ENCODE results near the gene LHX2. TPM values are rescaled to one million over a fixed set of nuclear protein-coding genes. Genes with fewer than 3 reads are reported as not detected.

LHX2 gene
- total and polyA plus RNA-seq, 2 of the 13 experiments (the other 11 are each of a cell fraction or from before 2014, with no cell fraction given): not detected

GRCh38 chr9:124001866-124002525 lies 9.6 kb upstream of the LHX2 start:
- ChIA-PET CTCF (ENCODE audit: low intra/inter-chr PET ratio, low total read pairs) (no interaction called here), POLR2A (no interaction called here)
- Histone ChIP-seq H3K36me3 (replicated peaks in 1 of 2; ENCODE audit: control insufficient read depth in 1 of 2, insufficient read depth in 2 of 2, low read length in 2 of 2) (no peaks in the 10 kb centered on the region), H3K79me2 (ENCODE audit: insufficient read depth, low read length) (no peaks in the 10 kb centered on the region), H3K27ac (ENCODE audit: extremely low read length, insufficient read depth, low read length) (no peak overlapping the region), H4K20me1 (ENCODE audit: insufficient read depth, low read length) (no peaks in the 10 kb centered on the region; the same call in 1 of the 2 replicates), H2AFZ (ENCODE audit: low read length) (no peak overlapping the region), H3K9me3 (ENCODE audit: low read length) (no peaks in the 10 kb centered on the region), H3K4me2 (ENCODE audit: low read depth, low read length) (no peak overlapping the region), H3K27me3 (ENCODE audit: control insufficient read depth in 1 of 2, insufficient read depth in 2 of 2, low read length in 2 of 2) (peaks cover 17 to 88% of the 10 kb centered on the region in 2 experiments), H3K4me1 (ENCODE audit: insufficient read depth, low read length) (peaks cover 20% of the 10 kb centered on the region), H3K9ac (ENCODE audit: insufficient read depth, low read depth, low read length) (no peak overlapping the region), H3K4me3 (replicated peaks in 1 of 3; ENCODE audit: insufficient read depth in 1 of 3, low read depth in 2 of 3, low read length in 3 of 3) (no peak overlapping the region)
- BruUV-seq (replicated peaks): no TSS peak
- no peak for ATAC-seq
- TF ChIP-seq THAP11 (CRISPR knock-in tag; IDR thresholded peaks at IDR 0.05): no peak
- WGBS (ENCODE audit: low lambda C conversion rate): 35% methylated on average over 4 of the region's 5 CpGs
- intact Hi-C loops (cut with micrococcal nuclease; ENCODE audit: unreplicated experiment) (no loop called here), in situ Hi-C loops (cut with HindIII; ENCODE audit: extremely low pct_ligation_motif_present, low pct_unique_long_range_greater_than_20kb) (no loop called here)
- no peak for FAIRE-seq
- no peak for DNase-seq (ENCODE audit: low spot score)

GRCh38 chr9:124003636-124004349 lies 7.8 kb upstream of the LHX2 start:
- WGBS (ENCODE audit: low lambda C conversion rate): 4% methylated on average over 4 of the region's 4 CpGs
- peaks cover 13% of the 10 kb centered on the region for H3K4me1 ChIP-seq (ENCODE audit: insufficient read depth, low read length)
- BruUV-seq (replicated peaks): no TSS peak
- H3K4me2 ChIP-seq (ENCODE audit: low read depth, low read length): no peak overlapping the region
- H3K27me3 ChIP-seq (ENCODE audit: control insufficient read depth in 1 of 2, insufficient read depth in 2 of 2, low read length in 2 of 2): peaks cover 10 to 88% of the 10 kb centered on the region in 2 experiments
- no peak overlapping the region for H3K9ac ChIP-seq (ENCODE audit: insufficient read depth, low read depth, low read length)
- no peaks in the 10 kb centered on the region; the same call in 1 of the 2 replicates for H4K20me1 ChIP-seq (ENCODE audit: insufficient read depth, low read length)
- in situ Hi-C loops (cut with HindIII; ENCODE audit: extremely low pct_ligation_motif_present, low pct_unique_long_range_greater_than_20kb): no loop called here
- ATAC-seq: no peak
- ChIA-PET POLR2A (no interaction called here), CTCF (ENCODE audit: low intra/inter-chr PET ratio, low total read pairs) (no interaction called here)
- no peaks in the 10 kb centered on the region for H3K36me3 ChIP-seq (replicated peaks in 1 of 2; ENCODE audit: control insufficient read depth in 1 of 2, insufficient read depth in 2 of 2, low read length in 2 of 2)
- no peaks in the 10 kb centered on the region for H3K79me2 ChIP-seq (ENCODE audit: insufficient read depth, low read length)
- no peak overlapping the region for H2AFZ ChIP-seq (ENCODE audit: low read length)
- no peak for FAIRE-seq
- no peak for TF ChIP-seq ELF3 (CRISPR knock-in tag; IDR thresholded peaks at IDR 0.05)
- no peak for TF ChIP-seq ZFP1 (CRISPR knock-in tag; IDR thresholded peaks at IDR 0.05)
- no peak for TF ChIP-seq TEAD3 (CRISPR knock-in tag; optimal IDR thresholded peaks at IDR 0.05; ENCODE audit: borderline replicate concordance)
- no peak for TF ChIP-seq CAMTA2 (CRISPR knock-in tag; IDR thresholded peaks at IDR 0.05; ENCODE audit: borderline replicate concordance)
- TF ChIP-seq KLF12 (CRISPR knock-in tag; IDR thresholded peaks at IDR 0.05; ENCODE audit: borderline replicate concordance): no peak
- no peak for TF ChIP-seq DNMT1 (CRISPR knock-in tag; IDR thresholded peaks at IDR 0.05)
- no peak for TF ChIP-seq RNF2 (conservative IDR thresholded peaks at IDR 0.05; ENCODE audit: low read depth)
- H3K9me3 ChIP-seq (ENCODE audit: low read length): no peaks in the 10 kb centered on the region
- no peak for DNase-seq (ENCODE audit: low spot score)
- H3K27ac ChIP-seq (ENCODE audit: extremely low read length, insufficient read depth, low read length): no peak overlapping the region
- intact Hi-C loops (cut with micrococcal nuclease; ENCODE audit: unreplicated experiment): no loop called here
- H3K4me3 ChIP-seq (replicated peaks in 1 of 3; ENCODE audit: insufficient read depth in 1 of 3, low read depth in 2 of 3, low read length in 3 of 3): no peak overlapping the region

Data from HepG2 (cell line).